Activated CD4-positive, CD25-positive, alpha-beta regulatory T cell treated with anti-CD3 and anti-CD28 coated beads, Interleukin-2, amount 50 U/mL, for 24 hours (primary cell): ENCODE measurements around the gene EHMT1.
A peak's percentile ranks its signal among the peaks of the same experiment; 100 is the strongest.

Experiments used
- ATAC-seq, 2 donors: fragments of 150-1000 bp; cut with Tn5 transposase; one replicate each; pipeline ENCODE4 v1.10.0; 2021; ENCODE audit warnings: mild to moderate bottlenecking in 1 of 2, moderate library complexity in 1 of 2

The EHMT1 gene

DNA sequence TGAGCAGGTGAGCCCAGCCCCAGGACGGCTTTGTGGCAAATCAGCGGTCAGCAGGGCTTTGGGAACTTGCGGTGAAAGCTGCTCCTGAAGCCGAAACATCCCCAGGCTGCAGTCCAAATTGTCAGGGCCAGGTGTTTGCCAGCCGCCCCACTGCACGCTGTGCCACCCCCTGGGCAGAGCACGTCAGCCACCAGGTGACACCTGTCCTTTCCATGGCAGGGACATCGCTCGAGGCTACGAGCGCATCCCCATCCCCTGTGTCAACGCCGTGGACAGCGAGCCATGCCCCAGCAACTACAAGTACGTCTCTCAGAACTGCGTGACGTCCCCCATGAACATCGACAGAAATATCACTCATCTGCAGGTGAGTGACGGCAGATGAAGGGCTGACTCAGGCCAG, 194.4 kb downstream of the EHMT1 start:
- ATAC-seq: no peak

DNA sequence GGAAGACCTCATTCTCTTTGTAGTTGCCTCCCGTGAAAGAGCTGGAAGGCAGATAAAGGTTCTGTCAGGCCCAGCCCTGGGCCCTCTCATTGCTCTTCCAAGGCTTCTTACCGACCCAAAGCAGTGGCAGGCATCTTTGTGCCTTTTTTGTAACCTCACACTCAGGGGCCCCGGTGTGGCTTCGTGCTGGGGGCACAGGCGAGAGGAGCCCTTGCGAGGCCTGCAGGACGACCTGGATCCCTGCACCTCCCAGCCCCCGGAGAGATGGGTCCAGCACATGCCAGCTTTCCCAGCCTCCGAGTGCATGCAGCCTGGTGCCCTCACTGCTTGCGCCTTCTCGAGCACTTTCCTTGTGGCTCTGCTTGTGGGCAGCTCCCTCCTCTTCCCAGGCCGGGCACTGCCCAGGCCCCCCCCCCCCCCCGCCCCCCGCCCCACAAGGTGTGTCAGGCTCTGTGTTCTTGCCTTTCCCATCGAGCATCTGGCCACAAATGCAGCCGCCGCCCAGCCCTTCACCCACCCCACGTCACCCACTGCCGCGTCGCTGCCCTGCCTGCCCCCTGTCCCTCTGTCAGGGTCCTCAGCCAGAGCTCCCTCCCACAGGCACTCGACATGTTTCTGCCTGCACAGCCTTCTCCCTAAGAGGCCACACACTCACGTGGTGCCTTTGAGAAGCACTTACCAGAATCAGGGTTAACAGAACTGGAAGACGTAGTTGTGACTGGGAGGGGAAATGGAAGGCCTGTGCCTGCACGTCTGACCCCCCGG, 195.0 kb downstream of the EHMT1 start:
- ATAC-seq: no peak

DNA sequence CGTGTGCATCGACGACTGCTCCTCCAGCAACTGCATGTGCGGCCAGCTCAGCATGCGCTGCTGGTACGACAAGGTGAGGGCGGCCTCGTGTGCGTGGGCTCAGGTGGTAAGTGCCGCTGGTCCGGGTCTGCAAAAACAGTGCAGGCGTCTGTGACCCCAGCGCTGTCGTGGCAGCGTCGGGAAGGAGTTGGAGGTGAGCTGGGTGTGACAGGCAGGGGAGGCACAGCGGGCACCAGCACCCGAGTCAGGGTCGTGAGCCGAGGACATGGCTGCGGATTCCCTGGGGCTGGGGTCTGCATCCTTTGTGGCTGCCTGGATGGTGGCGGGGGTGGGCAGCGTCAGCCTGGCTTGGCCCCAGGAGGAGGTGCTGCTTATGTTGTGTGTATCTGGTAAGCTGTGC, 195.6 kb downstream of the EHMT1 start:
- no peak for ATAC-seq

DNA sequence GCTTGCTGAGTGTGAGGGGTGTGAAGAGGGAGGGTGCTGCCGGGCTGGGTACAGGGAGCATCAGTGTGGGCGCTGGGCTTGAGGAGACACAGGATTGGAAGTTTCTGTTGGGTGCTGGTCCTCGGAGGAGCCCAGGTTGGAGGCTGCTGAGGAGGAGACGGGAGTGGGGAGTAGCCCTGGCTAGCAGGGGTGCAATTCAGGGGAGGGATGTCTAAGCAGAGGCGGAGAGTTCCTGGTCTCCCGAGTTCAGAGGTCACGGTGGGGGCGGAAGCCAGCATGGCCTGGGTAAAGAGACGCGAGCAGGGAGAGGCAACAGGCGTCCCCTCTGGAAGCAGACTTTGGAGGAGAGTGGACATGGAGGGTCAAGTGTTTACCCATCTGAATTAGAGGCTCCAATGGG, 196.0 kb downstream of the EHMT1 start:
- no peak for ATAC-seq

DNA sequence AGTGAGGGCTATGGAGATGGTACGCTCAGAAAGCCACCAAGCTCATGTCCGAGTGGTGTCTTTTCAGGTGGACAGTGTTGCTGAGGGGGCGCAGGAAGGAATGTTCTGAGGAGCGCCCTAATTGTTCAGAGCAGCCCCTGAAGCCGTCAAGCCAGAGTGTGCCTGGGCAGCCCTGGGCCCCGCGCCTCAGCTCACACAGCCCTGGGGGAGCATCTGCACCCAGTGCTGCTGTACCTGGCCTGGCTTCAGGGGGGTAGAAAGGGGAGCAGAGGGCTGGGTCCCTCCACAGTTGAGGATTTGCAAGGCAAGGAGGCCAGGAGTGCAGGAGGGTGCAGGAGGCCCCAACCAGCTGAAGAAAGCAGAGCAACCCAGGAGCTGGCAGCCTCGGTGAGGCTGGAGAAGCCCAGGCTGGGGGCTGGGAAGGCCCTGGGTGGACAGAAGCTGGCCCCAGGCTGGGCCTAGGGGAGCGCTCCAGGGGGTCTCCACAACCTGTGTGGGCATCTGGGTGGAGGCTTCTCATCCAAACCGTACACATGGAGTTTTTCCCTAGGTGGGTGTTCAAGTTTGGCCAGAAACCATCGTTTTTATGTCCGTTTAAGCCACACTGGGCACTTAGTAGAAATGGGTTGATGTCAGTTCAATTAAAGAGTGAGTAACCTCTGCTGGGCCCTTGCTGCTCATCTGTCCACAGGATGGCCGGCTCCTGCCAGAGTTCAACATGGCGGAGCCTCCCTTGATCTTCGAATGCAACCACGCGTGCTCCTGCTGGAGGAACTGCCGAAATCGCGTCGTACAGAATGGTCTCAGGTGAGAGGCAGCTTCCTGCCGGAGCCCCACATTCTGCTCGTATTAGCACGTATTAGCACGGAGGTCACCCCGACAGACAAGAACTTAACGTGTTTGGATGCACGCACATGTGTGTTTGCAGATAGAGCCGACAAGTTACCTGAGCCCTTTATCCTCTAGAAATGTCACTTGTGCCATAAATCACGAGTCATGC, 196.8 kb downstream of the EHMT1 start:
- ATAC-seq: no peak

DNA sequence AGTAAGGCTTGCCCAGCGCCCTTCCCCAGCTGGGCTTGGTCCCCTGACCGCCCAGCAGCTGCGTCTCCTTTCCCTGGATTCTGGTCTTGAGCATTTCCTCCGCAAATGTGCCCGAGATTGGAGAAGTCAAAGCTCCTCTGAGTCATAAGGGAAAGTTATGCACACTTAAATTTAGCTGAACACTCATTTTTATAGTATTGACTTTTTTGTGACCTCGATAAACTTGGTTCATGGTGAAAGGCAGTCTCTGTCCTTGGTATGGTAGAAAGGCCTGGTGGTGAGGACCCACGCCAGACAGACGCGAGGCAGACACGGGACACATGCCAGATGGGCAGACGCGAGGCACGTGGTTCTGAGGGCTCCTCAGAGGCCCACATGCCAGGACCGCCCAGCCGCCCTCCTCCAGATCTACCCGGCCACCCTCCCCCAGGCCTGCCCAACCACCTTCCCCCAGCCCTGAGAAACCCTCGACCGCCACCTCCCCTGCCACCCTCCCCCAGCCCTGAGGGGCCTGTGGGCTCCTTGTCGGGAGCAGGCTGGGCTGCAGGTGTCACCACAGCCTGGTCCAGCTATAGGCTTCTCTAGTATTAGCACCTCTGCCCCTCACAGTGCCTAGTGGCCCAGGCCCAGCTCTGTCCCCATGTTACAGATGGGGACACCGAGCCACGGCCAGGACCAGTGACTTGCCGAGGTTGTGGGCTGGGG, 197.9 kb downstream of the EHMT1 start:
- no peak for ATAC-seq

DNA sequence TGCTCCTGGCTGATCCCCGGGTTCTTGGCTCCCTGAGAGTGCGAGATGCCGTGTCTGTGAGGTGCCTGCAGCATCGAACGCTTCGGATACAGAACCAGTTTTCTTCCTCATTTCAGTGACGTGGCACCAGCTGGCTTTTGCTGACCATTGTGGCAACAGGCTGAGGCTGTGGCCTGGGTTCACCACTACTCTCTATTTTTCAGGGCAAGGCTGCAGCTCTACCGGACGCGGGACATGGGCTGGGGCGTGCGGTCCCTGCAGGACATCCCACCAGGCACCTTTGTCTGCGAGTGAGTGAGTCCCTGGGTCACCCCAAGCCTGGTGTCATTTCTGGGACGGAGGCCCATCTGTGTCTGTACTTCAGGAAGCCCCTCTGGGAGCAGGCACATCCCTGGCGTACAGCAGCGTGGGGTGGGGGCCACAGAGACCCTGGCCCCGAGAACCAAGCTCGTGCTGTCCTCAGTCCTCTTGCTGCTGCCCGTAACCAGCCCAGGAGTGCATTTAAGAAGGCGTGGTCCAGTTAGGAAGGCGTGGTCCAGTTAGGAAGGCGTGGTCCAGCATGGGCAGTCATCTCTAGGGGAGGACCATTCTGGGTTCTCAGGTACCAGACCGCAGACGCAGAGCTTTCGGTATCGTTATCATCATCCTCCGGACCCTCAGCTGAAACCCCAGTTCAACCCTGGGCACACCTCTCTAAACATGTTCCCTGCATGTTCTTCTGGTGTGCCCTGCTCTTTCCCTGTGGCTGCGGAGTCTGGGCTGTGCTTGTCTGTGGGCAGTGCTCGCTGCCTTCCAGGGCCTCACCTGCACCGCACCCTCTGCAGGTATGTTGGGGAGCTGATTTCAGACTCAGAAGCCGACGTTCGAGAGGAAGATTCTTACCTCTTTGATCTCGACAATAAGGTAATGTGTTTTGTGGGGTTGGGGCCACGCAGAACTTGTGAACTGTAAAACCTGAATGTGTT, 198.7 kb downstream of the EHMT1 start:
- no peak for ATAC-seq

DNA sequence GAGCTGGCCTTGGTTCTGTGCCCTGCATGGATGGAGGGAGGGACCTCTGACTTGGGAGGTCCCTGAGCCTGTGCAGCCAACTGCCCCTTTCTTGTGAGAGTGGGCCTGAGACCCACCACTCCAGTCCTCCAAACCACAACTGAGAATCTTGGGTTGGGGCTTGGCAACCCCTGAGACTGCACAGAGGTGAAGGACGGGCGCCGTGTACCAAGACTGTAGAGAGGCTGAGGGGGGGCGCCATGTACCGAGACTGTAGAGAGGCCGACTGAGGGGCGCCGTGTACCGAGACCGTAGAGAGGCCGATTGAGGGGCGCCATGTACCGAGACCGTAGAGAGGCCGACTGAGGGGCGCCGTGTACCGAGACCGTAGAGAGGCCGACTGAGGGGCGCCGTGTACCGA, 199.5 kb downstream of the EHMT1 start:
- ATAC-seq: no peak

DNA sequence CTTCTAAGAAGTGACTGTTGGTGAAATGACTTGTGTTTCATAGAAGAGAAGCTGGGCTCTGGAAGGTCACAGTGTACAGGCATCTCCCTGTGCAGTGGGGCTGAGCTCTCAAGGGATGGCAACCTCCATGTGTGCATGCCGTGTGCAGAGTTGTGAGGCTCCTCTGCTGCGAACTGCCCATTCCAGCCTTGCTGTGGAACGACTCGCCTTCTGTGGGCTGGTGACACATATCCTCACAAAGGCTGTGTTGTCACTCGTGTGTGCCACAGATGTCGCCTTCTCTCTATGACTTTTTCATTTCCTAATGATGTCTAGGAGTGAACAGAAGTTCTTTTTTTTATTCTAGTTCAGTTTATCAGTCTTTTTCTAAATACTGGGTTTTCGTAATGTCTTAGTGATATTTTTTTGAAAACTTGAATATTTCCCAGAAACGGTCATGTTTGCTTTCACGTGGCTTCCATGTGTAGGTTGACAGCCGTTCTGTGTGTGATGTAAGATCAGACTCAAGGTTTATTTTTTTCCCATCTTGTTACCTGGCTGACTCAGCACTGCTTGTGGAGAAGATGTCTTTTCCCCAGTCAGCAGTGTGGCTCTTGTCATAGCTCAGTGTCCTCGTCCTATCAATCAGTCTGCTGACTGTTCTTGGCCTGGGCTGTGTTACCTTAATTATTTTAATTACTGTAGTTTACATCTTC, 201.5 kb downstream of the EHMT1 start:
- ATAC-seq: peak; percentile 51 to 56

DNA sequence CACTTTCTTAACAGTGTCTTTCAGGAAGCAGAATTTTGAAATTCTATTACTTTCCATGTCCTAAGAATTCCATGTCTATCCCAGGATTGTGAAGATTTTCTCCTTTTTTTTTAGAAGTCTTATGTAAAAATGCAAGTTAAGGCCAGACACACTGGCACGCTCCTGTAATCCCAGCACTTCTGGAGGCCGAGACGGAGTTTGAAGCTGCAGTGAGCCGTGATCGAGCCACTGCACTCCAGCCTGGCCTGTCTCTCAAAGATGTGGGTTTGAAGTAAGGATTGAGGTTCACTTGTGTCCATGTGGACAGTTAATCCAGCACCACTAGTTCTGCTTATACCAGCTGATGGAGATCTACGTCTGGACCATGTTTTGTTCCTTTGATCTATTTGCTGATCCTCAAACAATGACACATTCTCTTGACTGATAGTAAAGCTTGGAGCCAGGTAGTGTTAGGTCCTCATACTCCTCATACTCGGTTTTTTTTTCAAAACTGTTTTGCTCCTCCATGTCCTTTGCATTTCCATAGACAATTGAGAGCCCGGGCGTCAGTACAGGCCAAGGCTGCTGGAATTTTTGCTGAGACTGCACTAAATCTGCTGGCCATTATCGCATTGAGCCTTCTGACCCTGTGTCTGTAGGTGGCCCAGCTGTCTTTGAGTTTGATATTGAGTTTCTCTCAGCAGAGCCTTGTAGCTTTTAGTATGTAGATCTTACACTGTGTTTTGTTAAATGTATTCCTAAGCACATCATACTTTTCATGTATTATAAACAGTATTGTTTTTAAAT, 205.4 kb downstream of the EHMT1 start:
- no peak for ATAC-seq

DNA sequence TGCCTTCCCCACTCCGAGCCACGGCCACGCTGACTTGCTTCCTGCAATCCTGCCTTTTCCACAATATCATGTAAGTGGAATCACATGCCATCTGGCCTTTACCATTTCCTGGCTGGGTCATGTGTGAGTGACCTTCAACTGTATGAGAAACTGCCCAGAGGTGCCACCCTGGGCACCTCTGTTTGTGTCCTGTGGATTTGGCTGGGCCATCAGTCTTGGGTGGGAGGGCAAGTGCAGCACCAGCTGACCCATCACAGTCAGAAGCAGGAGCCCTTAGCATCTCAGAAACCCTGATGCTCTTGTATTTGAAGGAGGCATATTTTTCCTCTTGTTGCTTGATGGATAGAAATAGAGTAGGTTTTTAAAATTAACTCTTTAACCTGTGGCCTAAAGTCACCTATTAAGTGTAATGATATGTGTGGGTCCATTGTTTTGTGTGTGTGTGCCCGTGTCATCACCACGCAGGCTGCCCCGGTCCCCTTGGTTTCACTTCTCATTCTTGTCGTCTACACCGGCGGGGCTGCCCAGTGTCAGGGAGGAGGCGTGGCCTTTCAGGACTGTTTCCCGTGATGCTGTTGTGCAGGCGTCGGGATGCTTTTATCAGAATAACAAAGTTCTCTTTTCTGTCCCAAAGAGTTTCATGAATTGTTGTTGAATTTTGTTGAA, 206.7 kb downstream of the EHMT1 start:
- ATAC-seq: no peak

DNA sequence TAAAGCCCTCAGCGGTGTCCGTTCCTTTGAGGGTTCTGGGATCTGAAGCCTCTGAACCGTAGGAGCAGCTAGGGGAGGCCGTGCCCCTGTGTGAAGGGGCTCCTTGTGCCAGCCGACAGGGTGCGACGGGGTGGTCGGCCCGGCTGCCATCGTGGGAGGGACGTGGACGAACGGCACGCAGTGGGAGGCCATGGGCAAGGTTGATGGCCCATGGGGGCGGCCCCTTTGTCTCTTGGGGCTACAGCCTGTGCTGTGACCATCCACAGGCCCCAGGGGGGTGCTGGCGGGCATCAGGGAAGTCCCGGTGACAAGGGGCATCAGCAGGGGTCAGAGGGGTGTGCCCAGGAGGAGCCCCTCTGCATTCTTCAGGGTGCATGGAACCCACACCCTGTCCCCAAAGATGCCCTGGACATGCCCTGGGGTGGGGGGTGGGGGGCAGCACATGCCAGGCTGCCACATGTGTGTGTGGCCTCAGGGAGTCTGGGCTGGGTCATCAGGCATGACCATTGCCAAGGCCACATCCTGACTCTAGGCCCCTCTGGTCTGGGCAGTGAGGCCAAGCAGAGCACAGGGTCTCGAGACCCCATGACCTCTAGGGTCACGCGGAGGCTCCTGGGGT, 209.2 kb downstream of the EHMT1 start:
- ATAC-seq: no peak

DNA sequence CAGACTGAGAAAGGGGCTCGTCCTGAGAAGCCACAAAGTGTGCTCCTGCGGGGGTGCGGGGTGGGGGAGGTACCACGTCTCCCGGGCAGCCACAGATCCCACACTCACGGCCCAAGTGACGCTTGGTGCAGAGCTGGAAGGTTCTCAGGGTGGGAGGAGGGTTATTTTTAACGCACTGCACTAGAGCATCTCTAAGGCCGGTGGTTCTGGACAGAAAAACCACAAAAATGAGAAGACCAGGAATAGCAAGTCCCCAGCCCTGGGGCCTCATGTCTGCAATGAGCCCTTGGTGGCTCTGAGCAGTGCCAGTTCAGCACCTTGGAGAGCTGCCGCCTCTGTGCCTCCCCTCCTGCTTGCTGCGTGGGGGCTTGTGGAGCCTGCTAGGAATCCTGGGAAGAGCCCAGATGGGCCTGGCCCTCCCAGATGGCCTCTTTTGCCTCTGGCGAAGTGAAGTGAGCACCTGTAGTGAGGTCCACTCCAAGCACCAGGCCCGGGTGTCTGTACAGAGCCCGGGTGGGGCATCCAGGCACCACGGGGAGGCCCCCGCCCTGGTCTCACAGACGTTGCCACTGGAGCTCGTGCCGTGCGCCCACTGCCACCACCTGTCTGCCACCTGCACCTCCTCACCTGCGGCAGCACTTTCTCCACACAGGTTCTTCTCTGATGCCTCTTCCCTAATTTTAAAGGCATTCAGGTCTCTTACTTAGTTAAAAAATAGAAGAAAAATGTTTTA, 209.9 kb downstream of the EHMT1 start:
- ATAC-seq: no peak

DNA sequence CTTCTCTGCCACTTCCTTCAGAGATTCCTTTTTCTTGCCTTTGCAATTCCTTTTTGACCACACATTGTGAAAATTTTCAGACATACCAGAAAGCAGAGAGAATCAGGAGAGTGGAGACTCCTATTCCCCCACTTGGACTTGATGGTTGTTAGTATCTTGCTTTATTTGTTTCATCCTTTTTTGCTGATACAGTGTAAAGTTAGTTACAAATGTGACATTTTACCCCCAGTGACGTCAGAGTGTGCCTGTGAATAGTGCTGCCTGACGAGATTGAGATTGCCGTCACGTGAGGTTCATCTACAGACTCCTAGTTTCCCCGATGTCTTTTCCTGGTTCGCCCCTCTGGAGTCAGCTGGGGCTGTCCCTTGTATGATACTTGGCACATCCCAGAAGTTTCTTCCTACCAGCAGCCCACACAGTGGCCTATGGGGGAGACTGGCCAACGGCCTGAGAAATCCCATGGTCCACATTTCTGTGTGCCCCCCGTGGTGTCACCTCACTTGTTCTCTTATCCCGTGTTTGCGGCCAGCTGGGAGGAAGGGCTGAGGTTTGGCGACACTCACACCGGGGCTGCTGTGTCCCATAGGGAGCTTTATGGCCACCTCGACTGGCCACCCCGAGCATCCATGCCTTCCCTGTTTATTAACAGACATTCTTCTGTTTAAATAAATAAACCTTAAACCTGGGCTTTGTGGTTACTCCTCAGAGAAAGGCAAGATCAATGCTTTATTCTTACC, 210.6 kb downstream of the EHMT1 start:
- no peak for ATAC-seq

DNA sequence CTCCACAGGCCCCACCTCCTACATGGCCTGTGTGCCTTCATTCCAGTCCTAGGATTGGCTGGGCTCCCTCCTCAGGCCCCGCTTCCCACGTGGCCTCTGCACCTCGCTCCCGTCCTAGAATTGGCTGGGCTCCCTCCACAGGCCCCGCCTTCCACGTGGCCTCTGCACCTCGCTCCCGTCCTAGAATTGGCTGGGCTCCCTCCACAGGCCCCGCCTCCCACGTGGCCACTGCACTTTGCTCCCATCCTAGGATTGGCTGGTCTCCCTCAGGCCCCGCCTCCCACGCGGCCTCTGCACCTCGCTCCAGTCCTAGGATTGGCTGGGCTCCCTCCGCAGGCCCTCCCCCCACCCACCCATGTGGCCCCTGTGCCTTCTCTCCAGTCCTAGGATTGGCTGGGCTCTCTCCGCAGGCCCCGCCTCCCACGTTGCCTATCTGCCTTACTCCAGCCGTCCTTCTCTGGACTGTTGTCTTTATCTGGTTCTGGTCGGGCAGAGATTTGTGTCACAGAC, 213.4 kb downstream of the EHMT1 start:
- ATAC-seq: no peak

DNA sequence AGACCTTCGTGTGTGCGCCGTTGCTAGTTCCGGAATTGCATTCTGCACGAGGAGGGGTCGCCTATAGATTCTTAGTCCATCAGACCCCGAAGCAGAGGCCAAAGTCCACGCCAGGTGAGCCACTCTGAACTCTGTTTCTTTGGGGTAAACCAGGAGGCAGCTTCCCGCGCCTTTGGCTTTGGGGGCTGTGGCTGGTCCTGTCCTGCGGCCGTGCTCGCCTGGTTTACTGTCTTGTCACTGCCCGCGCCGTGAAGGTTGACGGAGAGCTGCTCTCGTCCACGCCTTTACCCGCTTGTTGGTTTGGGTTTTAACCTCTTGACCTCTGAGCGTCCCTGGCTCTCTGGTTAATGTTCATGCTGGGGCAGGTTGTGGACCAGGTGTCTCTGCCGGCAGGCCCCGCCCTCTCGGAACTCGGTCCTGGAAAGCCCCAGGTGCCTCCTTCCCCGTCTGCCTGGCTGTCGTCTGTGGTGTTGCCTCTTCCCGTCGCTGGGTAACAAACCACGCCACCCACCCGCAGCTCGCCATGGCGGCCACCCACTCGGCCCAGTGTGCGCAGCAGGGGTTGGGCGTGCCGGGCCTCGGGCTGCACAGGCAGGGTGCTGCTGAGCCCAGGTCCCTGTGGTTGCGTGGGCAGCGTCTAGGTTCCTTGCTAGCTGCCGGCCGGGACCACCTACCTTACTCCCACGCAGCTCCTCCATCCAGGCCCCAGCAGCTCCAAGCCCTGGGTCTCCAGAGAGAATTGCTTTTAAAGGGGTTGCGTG, 214.2 kb downstream of the EHMT1 start:
- ATAC-seq: no peak
